Mesenteric fat pad (tissue), 1 donor: ENCODE data around the gene HDAC11. TPM values are rescaled to one million over a fixed set of nuclear protein-coding genes. Genes with fewer than 3 reads are reported as not detected.
"Not testable (repeated sequence)": the region's sequence is repeated elsewhere in the genome, so short reads cannot be mapped to it uniquely, and the experiment has no call there.

Experiments
- DNase-seq: peaks from one replicate; pipeline ENCODE4 v3.0.0-alpha.2; 2020; ENCODE audit warnings: low spot score
- total RNA-seq: library from RNA; stranded (reverse); fragmentation: NEBNext Ultra II Directional; extraction: Animal tissue kit (Norgen Biotek cat#: 25700); gene quantifications from one replicate; pipeline ENCODE4 v1.2.1, GENCODE V29; 2021
- donor health status: DM: yes; HTN: yes; CAD: no.

HDAC11 gene
- total RNA-seq, 1 donor from 2014 or later = 7.9 TPM

DNA sequence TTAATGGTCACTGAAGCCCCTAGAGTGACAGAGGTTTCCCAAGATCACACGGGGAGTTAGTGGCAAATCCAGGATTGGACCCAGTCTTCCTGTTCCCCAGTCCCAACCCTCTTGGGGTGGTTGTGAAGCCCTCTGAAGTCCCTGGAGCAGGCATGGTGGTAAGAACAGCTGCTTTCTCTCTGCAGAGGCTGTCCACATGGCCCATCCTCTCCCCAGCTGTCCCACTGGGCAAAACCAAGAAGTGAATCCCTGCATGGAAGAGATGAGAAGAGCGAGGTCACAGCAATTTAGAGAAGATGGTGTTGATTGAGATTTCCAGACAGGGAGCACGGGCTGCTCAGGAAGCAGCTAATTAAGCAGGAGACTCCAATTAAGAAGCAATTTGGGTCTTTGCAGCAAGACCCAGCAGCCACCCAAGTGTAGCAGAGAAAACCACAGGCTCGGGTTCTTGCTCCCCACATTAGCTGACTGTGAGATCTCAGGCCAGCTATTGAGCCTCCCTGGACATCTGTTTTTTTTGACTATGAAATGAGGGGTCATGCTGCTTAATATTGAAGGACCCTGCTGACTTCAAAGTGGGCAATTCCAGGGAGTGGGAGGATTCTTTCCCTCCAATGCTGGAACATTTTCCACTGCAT lies 14.8 kb upstream of the HDAC11 start:
- peak; percentile 28 for DNase-seq

DNA sequence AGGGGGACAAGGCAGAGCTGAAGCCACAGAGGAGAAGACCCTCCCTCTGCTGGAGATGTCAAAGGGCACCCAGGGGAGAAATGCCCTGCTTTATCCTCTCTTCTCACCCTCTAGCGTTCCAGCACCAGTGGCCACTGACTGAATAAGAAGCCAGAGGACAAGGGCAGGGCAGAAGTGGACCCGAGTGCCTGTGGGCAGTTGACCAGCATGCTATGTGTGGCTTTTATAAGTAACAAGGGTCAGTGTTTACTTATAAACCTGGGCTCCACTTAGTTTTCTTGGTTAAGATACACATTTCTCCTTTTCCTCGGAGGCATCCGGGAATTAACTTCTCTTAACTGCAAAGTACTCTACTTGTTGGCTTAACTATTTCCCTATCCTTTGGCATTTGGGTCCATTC lies 13.3 kb upstream of the HDAC11 start:
- no peak for DNase-seq

DNA sequence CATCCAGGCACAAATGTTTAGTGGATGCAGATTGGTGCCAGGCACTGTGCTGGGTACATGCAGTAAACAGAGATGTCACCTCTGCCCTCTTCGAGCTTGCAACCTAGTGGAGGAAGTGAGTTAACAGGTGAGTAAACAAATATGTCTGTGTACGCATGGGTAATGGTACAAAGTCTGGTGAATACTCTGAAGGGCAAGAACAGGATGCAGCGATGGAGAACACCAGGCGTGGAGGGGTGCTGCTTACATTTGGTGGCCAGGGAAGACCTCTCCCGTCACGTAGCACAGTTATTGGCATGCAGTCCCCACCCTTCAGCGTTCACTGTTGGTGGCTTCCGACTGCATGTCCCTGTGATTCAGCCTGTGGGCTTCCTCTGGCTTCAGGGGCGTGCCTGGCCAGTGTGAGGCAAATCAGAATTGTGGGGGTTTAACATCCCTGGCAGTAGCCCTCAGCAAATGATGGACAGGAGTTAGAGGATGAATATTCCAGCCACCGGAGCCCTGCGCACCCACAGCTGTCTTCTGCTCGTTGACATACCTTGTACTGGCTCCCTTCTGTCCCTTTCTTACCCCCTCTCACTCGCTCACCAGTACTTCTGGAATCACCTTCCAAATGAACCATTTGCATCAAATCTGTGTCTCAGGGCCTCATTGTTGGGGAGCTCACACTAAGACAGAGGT lies 9.1 kb upstream of the HDAC11 start:
- DNase-seq = no peak

DNA sequence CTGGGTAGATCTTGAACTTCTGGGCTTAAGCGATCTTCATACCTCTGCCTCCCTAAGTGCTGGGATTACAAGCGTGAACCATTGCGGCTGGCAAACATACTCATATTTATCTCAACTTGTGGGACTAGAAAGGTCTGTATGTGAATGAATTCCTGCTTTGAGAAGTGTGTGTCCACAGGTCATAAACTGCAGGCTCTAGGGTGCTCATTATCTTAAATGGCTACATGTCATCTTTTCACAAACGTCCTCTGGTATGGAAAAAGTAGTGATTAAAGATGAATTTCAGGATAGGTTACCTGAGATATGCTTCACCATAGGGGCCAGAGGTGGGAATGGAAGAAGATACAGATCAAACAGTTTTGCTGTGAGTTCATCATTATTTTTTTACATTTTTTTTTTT lies 7.8 kb upstream of the HDAC11 start:
- no peak for DNase-seq

DNA sequence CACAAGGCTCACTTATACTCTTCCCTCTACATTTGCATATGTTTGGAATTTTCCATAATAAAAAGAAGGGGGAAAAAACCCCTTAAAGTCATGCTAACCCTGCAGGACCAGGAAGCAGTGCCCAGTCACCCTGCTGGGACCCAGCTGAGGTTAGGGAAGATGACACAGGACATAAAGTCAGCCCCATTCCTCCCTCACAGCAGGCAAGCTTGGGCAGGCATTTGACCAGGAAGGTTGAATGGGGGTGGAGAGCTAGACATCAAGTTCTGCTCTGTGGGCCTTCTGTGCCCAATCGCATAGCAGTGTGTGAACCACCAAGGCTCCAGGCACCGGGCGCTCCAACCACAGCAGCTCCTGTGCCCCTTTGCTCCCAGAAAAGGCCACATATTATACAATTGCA lies 7.1 kb upstream of the HDAC11 start:
- DNase-seq = no peak

DNA sequence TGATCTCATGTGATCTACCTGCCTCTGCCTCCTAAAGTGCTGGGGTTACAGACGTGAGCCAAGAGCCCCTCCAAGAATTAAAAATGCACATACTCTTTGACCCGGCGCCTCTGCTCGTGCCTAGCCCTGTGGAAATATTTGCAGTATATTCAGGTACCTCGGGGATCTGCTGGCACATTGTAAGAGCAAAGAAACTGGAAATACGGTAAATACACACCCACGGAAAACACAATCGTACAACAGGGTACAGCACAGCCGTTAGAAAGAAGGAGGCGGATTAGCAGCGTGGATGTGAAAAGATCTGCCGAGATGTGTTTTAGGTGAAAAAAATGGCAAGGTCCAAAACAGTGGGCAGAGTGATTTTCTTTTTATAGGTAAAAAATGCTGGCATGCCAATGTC lies 6.1 kb upstream of the HDAC11 start:
- no peak for DNase-seq

DNA sequence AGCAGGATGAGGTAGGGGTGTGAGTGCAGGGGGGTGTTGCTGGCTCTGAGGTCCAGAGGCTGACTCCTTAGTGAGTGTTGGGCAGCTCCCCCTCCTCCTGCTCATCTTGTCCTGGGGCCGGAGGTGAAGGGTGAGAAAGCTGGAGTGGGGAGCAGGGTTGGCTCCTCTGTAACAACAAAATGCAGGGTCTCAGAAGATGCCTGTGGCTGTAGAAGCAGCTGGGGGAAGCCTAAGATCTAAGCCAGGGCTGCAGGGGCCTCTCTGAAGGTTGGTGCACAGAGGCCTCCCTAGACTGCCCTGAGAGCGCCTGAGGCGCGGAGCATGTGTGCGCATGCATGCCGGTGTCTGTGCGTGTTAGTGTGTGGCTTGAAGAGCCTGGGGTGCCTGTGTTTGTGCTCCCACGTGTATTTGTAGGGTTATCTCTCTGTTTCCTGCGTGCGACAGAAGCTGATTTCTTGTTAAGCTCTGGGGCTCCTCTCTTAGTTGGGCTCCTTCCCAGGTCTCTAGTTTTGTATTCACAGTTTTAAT lies 5.3 kb upstream of the HDAC11 start:
- DNase-seq = no peak

DNA sequence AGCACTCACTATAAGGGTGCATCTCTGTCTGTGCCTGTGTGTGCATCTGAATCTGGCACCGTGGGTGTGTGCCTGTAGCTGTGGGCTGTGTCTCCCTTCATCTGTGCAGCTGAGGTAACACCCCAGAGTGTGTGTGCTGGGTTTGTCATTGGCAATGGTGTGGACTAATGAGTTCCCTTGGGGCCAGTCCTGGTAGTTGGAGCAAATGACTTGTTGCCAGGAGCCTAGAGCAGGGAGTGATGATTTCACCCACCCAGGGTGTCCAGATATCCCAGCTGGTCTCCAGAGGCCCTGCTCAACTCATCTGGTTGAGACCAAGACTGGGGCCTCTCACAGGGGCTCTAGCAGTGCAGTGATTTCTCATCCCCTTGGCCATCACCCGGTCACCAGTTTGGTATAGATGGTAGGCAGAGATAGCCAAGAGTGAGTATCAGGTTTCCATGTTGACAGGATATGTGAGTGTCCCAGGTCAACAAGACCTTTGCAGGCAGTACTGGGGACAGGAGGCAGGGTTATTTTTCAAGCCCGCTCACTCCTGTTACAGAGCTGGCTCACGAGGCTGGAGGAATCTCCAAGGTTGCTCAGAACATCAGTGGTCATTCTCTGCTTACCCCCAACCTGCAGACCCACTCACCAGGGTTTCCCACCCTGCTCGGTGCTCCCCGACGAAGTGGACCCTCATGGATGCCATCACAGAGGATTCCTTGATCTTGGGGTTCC lies 4.1 kb upstream of the HDAC11 start:
- peak; percentile 37 for DNase-seq

DNA sequence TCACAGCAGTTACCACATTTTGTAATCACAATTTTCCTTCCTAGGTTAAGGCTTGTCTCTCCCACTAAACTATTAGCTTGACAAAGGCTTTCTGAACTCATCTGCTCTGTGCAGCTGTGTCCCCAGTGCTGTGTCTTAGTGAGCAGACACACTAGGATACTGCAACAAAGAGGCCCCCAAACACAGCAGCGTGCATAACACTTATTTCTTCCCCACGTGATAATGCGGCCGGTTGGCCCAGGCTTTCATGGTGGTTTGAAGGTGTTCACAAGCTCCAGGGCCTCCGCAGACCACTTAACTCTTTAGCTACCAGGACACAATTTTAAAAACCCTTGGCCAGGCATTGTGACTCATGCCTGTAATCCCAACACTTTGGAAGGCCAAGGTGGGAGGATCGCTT lies 2.2 kb upstream of the HDAC11 start:
- DNase-seq = peak; percentile 59

DNA sequence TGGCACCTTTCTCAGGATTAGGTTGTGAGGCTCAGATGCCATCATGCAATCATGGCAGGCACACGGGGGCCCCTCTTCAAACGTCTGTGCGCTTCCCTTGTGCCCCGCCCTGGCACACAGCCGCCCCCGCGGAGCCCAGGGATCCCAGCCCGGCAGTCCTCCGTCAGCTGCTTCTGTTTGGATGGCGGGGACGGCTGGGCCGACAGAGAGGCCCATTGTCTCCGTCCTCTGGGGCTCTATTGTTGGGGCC lies 849 bp upstream of the HDAC11 start:
- no peak for DNase-seq

DNA sequence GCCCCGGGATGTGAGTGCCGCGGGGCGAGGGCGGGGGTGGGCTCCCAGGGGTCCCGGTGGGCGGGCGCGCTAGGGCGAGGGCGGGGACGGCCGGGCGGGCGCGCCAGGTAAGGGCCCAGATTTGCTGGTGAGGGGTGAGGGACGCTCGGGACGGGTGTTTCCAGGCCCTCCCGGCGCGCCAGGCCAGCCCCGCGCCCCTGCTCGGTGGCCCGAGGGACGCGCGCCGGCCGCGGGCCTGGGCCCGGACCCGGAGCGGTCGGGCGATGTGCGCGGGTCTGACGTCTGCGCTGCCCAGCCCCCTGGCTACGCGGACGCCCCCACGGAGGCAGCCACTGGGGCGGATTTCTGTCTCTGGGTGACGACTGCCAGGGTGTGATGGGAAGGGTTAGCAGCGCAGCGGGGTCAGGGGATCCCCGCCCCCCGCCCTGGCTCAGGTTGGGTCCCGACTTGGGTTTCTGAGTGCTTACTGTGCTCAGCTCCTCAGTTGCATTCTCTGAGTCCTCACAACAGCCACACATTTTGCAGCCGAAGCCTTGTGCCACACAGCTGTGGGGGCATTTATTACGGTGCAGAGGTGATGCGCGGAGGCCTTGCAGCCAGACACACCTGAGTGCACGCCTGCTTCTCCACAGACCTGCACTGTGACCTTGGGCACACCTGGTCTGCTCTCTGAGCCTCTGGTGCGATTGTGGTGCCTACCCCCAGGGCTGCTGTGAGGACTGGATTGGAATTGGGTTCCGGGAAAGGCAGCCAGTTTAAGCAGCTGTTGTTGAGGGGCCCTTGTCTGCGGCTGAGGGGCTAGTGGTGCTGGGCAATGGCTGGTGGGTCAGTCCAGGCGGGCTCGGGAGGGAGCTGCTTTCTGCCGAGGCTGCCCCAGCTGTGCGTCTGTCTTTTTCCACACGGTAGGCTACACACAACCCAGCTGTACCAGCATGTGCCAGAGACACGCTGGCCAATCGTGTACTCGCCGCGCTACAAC lies 523 bp downstream of the HDAC11 start:
- no peak for DNase-seq

DNA sequence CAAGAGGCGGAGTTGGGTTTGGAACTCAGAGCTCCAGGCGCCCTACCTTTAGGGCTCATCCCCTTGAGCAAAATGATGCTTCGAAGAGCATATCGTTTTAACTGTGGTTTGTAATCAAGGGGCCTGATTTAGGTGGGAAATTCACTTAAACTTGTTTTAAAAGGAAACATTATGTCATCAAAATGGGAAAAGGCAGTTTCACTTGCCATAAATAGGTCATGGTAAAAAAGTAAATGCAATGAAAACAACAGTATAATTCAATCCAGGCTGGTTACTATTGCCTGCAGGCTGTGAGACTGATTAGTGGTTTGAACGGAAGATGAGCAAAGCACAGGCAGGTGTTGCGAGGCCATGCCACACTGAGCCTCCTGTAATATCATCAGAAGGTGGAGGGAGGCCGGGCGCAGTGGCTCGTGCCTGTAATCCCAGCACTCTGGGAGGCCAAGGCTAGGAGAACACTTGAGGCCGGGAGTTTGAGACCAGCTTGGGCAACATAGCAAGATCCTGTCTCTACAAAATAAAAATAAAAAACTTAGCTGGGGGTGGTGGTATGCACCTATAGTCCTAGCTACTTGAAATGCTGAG lies 2.1 kb downstream of the HDAC11 start:
- no peak for DNase-seq

DNA sequence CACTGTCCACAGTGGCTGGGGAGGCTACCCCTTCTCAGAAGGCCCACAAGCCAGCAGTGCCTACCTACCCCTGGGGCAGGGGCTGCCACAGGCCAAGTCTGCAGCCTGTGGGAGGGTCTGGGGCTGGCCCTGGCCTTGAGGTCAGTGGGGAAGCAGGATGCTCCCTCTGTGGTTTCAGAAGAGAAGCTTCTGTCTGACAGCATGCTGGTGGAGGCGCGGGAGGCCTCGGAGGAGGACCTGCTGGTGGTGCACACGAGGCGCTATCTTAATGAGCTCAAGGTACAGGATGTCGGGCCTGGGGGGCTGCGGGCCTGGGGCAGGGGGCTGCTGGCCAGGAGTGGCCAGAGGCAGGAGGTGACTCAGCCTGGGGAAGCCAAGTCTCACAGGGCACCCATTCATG lies 3.2 kb downstream of the HDAC11 start:
- DNase-seq = no peak

DNA sequence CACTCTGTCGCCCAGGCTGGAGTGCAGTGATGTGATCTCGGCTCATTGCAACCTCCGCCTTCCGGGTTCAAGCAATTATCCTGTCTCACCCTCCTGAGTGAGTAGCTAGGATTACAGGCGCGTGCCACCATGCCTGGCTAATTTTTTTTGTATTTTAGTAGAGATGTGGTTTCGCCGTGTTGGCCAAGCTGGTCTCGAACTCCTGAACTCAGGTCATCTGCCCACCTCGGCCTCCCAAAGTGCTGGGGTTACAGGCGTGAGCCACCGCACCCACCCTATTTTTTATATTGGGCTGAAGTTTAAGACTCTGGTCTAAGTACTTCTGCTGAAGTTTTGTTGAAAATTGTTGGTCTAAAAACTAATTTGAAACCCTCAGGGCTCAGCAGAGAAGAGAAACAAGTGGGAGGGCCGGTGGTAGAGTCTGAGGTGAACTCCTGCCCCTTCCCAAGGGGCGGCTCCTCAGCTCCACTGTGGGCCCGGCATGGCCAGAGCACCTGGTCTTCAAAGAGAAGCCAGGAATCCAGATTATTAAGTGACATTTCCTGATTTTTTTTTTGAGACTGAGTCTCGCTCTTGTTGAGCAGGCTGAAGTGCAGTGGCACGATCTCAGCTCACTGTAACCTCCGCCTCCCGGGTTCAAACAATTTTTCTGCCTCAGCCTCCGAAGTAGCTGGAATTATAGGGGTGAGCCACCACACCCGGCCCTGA lies 4.0 kb downstream of the HDAC11 start:
- no peak for DNase-seq

DNA sequence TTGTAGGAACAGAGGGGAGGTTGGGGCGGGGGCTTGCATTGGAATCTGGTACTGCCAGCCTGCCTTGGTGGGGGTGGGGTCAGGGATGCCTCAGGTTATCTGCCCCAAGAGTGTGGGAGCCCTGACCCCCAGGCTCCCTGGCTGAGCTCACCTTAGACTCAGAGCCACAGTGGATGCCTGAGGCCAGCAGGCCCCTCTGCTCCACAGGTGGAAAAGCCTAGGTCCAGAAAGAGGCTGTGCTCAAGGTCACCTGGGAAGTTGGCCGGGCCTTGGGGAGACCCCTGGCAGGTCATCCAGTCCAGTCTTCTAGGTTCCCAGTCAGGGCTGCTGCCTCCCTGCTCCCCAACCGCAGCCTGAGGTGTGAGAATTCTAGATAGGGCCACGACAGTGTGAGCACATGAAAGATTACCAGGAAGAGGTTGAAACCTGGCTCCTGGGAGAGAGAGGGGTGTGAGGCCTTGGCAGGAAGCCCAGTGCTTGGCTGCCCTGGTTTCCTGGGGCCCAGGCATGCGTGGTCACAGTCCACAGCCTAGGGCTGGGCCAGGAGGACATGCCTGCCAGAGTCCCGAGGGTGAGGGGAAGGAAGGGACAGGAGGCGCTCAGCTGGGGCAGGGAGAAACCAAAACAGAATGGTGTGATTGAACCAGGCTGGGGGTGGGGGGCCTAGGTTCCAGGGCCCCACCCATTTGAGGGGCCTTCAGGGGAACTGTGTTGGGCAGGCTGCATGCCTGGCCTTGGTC lies 4.9 kb downstream of the HDAC11 start:
- no peak for DNase-seq

DNA sequence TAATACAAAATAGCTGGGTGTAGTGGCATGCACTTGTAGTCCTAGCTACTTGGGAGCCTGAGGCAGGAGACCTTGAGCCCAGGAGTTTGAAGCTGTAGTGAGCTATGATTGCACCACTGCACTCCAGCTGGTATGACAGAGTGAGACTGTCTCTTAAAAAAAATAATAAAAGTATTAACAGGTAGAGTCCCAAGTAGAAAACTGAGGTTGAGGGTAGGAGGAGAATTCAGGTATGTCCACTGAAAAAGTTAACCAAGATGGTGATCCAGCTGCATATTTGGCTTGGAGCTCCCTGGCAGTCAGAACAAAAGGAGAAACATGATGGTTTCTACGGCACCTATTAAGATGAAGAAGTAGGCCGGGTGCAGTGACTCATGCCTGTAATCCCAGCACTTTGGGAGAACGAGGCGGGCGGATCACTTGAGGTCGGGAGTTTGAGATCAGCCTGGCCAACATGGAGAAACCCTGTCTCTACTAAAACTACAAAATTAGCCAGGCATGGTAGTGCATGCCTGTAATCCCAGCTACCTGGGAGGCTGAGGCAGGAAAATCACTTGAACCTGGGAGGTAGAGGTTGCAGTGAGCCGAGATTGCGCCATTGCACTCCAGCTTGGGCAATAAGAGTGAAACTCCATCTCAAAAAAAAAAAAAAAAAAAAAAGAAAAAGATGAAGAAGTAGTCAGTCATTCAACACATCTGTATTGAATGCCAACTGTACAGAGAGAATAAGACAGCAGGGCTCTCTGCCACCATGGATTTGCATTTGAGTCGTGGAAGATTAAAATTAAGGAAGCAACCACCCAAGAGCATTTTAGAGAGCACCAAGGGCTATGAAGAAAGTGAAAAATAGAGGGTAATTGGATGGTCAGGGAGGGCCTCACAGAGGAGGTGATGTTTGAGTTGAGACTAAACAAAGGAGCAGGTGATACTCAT lies 5.8 kb downstream of the HDAC11 start:
- DNase-seq = not testable (repeated sequence)

DNA sequence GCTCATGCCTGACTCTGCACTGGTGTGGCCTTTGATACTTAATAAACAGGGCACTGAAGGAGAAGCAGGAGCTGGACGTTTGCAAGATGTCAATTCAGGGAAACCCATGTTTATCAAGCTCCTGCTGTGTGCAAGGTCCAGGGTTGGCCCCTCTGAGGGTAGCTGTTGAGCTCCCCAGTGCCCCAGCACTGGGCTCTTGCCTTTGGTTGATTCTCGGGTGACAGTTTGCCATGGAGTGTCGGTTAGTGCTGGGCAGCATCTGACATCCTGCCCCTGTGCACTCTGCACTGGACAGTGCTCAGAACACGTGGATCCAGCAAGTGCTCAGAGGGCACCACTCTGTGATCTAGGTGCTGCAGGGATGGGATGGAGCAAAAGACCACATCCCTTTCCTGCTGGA lies 7.3 kb downstream of the HDAC11 start:
- DNase-seq = no peak

DNA sequence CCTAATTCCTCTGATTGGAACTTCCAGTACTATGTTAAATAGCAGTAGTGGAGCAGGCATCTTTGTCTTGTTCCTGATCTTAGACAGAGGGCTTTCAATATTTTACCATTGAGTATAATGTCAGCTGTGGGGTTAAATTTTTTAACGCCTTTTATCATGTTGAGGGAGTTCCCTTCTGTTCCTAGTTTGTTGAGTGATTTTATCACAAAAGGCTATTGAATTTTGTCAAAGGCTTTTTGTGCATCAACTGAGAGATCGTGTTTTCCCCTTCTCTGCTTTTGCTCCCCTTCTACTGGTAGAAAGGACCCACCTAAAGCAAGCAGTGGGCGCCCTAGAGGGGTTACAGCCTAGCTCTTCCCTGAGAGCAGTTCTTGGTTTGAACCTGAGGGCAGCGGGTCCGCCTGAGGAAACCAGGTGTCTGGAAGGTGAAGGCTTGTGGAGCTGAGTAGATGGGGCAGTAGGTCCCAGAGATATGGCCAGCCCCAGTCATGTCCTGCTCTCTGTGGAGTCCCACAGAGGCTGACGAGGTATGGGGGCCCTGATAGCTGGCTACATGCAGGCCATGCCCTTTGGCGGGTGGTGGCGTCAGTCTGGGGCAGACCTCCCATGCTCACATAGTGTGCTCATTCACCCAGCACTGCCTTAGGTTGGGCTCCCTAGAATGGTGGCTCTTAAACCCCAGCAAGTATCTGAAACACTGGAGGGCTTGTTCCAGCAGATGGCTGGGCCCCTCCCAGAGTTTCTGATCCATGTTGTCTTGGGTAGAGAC lies 11.3 kb downstream of the HDAC11 start:
- DNase-seq = peak; percentile 75
